Measurements from ENCODE around the gene ZNF2. TPM values are rescaled to one million over a fixed set of nuclear protein-coding genes. Genes with fewer than 3 reads are reported as not detected.

Gene ZNF2
- total RNA-seq, 1 experiment from 2014 or later: 5.6 TPM

GRCh38 chr2:95158891-95159619 lies 6.6 kb upstream of the ZNF2 start:
- ChIA-PET CTCF (no interaction called here), POLR2A (interaction anchor here (0.6 kb wide), 2 partner anchors 14 to 134 kb away, joined by 7 to 10 read pairs; partner anchors contain the start of gene MAL)
- no TSS peak for BruUV-seq (replicated peaks)
- Histone ChIP-seq H3K9me3 (ENCODE audit: control insufficient read depth, insufficient read depth, low read depth, low read length) (peaks cover 42% of the 10 kb centered on the region), H3K27me3 (ENCODE audit: control insufficient read depth, insufficient read depth, low read length) (no peaks in the 10 kb centered on the region), H3K27ac (ENCODE audit: low read length) (peak overlapping the region; percentile 84), H3K4me3 (ENCODE audit: low read depth in 2 of 2, low read length in 2 of 2) (peak overlapping the region; percentile 68 to 74), H3K36me3 (ENCODE audit: control insufficient read depth, insufficient read depth, low read length) (no peaks in the 10 kb centered on the region; the same call in 1 of the 2 replicates), H3K4me1 (ENCODE audit: control insufficient read depth, insufficient read depth, low read length) (peaks cover 8% of the 10 kb centered on the region)
- no peak for TF ChIP-seq TCF7L2 (IDR thresholded peaks at IDR 0.05; ENCODE audit: low read depth, low read length)
- no peak for TF ChIP-seq REST (IDR thresholded peaks at IDR 0.05; ENCODE audit: insufficient read depth in 1 of 2, low read depth in 2 of 2, low read length in 1 of 2)
- no peak for TF ChIP-seq POLR2AphosphoS5 (IDR thresholded peaks at IDR 0.05; ENCODE audit: low read depth, low read length)
- TF ChIP-seq SIN3A (IDR thresholded peaks at IDR 0.05; ENCODE audit: borderline replicate concordance, insufficient read depth, low read depth, low read length): no peak
- no peak for TF ChIP-seq CTCF (IDR thresholded peaks at IDR 0.05)
- in situ Hi-C loops (cut with HindIII; ENCODE audit: low pct_unique_long_range_greater_than_20kb, low sequenced_read_pairs) (no loop called here), intact Hi-C loops (cut with micrococcal nuclease; ENCODE audit: unreplicated experiment) (no loop called here)
- DNase-seq (ENCODE audit: low read depth, low spot score) (no peak), ATAC-seq (peak; percentile 82)

GRCh38 chr2:95159690-95160449 lies 5.7 kb upstream of the ZNF2 start, which contains the start of gene ZNF514:
Gene ZNF514 (minus strand): TSS chr2:95159848. CDS start chr2:95153253, 6,595 bp downstream.
- H3K4me3 ChIP-seq (ENCODE audit: low read depth in 2 of 2, low read length in 2 of 2): peak within 1 kb of the TSS; percentile 74
- ChIA-PET CTCF (no interaction called here), POLR2A (interaction anchor here (0.6 kb wide), 2 partner anchors 13 to 135 kb away, joined by 7 to 10 read pairs; partner anchors contain the start of gene MAL)
- in situ Hi-C loops (cut with HindIII; ENCODE audit: low pct_unique_long_range_greater_than_20kb, low sequenced_read_pairs) (no loop called here), intact Hi-C loops (cut with micrococcal nuclease; ENCODE audit: unreplicated experiment) (no loop called here)
- no peak for TF ChIP-seq REST (IDR thresholded peaks at IDR 0.05; ENCODE audit: insufficient read depth in 1 of 2, low read depth in 2 of 2, low read length in 1 of 2)
- no peak for TF ChIP-seq TCF7L2 (IDR thresholded peaks at IDR 0.05; ENCODE audit: low read depth, low read length)
- TF ChIP-seq SIN3A (IDR thresholded peaks at IDR 0.05; ENCODE audit: borderline replicate concordance, insufficient read depth, low read depth, low read length): no peak
- TF ChIP-seq CTCF (IDR thresholded peaks at IDR 0.05): no peak
- no peak; the same call in 1 of the 2 replicates for TF ChIP-seq POLR2AphosphoS5 (IDR thresholded peaks at IDR 0.05; ENCODE audit: low read depth, low read length)
- ATAC-seq (peak; percentile 96), DNase-seq (ENCODE audit: low read depth, low spot score) (no peak)
- peaks cover 13% of the 10 kb centered on the region for H3K4me1 ChIP-seq (ENCODE audit: control insufficient read depth, insufficient read depth, low read length)
- no peaks in the 10 kb centered on the region; the same call in 1 of the 2 replicates for H3K36me3 ChIP-seq (ENCODE audit: control insufficient read depth, insufficient read depth, low read length)
- no TSS peak for BruUV-seq (replicated peaks)
- H3K27ac ChIP-seq (ENCODE audit: low read length): peak within 1 kb of the TSS; percentile 84
- peaks cover 34% of the 10 kb centered on the region for H3K9me3 ChIP-seq (ENCODE audit: control insufficient read depth, insufficient read depth, low read depth, low read length)
- no peaks in the 10 kb centered on the region for H3K27me3 ChIP-seq (ENCODE audit: control insufficient read depth, insufficient read depth, low read length)
